Calu3 (cell line): Measurements from ENCODE around the gene RNF167. TPM values are rescaled to one million over a fixed set of nuclear protein-coding genes. Genes with fewer than 3 reads are reported as not detected.

Experiments
- BruUV-seq: library from RNA; stranded (reverse); fragments of 400-500 nt; replicated peaks from 2 replicates; lab custom pipeline; 2021; lab: Mats Ljungman, UMichigan
- CTCF ChIA-PET: fragments of 300-600 bp; sonication (Branson Sonifier 250); formaldehyde crosslinking; loops from one replicate; lab custom pipeline; 2022; ENCODE audit warnings: antibody characterized with exemption; lab: Charles Lee
- DNase-seq: peaks from one replicate; pipeline ENCODE4 v3.0.0; 2022
- H3K27ac Mint-ChIP-seq: one replicate; pipeline ENCODE4 v1.8.0; 2022; ENCODE audit warnings: mixed read lengths; ENCODE audit not compliant: unreplicated experiment
- H3K27me3 Mint-ChIP-seq: one replicate; pipeline ENCODE4 v1.8.0; 2022; ENCODE audit warnings: mixed read lengths; ENCODE audit not compliant: unreplicated experiment
- H3K36me3 Mint-ChIP-seq: one replicate; pipeline ENCODE4 v1.8.0; 2022; ENCODE audit warnings: mild to moderate bottlenecking, moderate library complexity, mixed read lengths; ENCODE audit not compliant: insufficient read depth, unreplicated experiment
- H3K4me1 Mint-ChIP-seq: one replicate; pipeline ENCODE4 v1.8.0; 2022; ENCODE audit warnings: mild to moderate bottlenecking, low read depth, mixed read lengths; ENCODE audit not compliant: unreplicated experiment
- H3K4me3 Mint-ChIP-seq: one replicate; pipeline ENCODE4 v1.8.0; 2022; ENCODE audit warnings: mild to moderate bottlenecking, low read depth, moderate library complexity, mixed read lengths; ENCODE audit not compliant: unreplicated experiment
- H3K9me3 Mint-ChIP-seq: one replicate; pipeline ENCODE4 v1.8.0; 2022; ENCODE audit warnings: low read depth, mixed read lengths; ENCODE audit not compliant: unreplicated experiment
- intact Hi-C: fragments of 100-400 bp; cut with micrococcal nuclease; formaldehyde crosslinking; loops from one replicate; pipeline ENCODE4 v1.10.0; 2022; ENCODE audit not compliant: unreplicated experiment
- total RNA-seq: library from RNA; stranded (reverse); gene quantifications from 2 replicates; pipeline ENCODE4 v1.2.3, GENCODE V29; 2022
- TF ChIP-seq, protein P1 (sequence below): fragments of 200-600 bp; IDR thresholded peaks from one replicate; pipeline ENCODE4 v1.8.0; 2022; ENCODE audit warnings: antibody characterized with exemption; ENCODE audit not compliant: unreplicated experiment

Gene RNF167
- total RNA-seq, 1 experiment from 2014 or later = 65.2 TPM

GRCh38 chr17:4941319-4941610, 1.2 kb downstream of the RNF167 start:
- intact Hi-C loops = no loop called here
- Mint-ChIP-seq H3K4me1 (peaks cover 31% of the 10 kb centered on the region), H3K27ac (peak overlapping the region; percentile 98), H3K27me3 (no peaks in the 10 kb centered on the region), H3K4me3 (peak overlapping the region; percentile 91), H3K9me3 (no peaks in the 10 kb centered on the region), H3K36me3 (peaks cover 68% of the 10 kb centered on the region)
- no peak for DNase-seq
- CTCF ChIA-PET = no interaction called here
- BruUV-seq = no TSS peak
- TF ChIP-seq, protein P1, sequence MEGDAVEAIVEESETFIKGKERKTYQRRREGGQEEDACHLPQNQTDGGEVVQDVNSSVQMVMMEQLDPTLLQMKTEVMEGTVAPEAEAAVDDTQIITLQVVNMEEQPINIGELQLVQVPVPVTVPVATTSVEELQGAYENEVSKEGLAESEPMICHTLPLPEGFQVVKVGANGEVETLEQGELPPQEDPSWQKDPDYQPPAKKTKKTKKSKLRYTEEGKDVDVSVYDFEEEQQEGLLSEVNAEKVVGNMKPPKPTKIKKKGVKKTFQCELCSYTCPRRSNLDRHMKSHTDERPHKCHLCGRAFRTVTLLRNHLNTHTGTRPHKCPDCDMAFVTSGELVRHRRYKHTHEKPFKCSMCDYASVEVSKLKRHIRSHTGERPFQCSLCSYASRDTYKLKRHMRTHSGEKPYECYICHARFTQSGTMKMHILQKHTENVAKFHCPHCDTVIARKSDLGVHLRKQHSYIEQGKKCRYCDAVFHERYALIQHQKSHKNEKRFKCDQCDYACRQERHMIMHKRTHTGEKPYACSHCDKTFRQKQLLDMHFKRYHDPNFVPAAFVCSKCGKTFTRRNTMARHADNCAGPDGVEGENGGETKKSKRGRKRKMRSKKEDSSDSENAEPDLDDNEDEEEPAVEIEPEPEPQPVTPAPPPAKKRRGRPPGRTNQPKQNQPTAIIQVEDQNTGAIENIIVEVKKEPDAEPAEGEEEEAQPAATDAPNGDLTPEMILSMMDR = no peak

DNA sequence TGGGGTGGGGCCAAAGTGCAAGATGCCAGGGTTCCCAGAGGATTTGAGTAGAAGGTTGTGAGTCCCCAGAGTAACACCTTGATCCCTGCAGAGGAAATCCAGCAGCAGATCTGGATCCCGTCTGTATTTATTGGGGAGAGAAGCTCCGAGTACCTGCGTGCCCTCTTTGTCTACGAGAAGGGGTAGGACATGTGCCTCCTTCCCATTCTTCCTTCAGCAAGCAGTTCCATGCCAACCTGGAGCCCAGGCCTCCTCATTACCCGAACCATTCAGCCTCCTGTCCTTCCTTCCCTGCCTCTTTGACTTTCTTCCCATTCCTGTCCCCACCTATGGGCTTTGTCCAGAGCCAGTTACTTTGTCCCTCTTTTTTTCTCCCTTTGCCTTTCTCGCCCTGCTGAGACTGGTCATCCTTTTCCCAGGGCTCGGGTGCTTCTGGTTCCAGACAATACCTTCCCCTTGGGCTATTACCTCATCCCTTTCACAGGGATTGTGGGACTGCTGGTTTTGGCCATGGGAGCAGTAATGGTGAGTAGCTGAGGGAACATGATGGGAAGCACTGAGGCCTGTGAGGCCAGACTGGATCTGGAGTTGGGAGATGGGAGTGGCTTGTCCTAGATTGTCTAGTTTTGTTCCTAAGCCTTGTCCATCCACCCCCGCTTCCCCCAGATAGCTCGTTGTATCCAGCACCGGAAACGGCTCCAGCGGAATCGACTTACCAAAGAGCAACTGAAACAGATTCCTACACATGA, 2.9 kb downstream of the RNF167 start:
- CTCF ChIA-PET = no interaction called here
- BruUV-seq = no TSS peak
- TF ChIP-seq, protein P1 = no peak
- Mint-ChIP-seq H3K27ac (peak overlapping the region; percentile 60), H3K4me1 (peaks cover 31% of the 10 kb centered on the region), H3K4me3 (no peak overlapping the region), H3K27me3 (no peaks in the 10 kb centered on the region), H3K36me3 (peaks cover 85% of the 10 kb centered on the region), H3K9me3 (no peaks in the 10 kb centered on the region)
- intact Hi-C loops = no loop called here
- DNase-seq = no peak

DNA sequence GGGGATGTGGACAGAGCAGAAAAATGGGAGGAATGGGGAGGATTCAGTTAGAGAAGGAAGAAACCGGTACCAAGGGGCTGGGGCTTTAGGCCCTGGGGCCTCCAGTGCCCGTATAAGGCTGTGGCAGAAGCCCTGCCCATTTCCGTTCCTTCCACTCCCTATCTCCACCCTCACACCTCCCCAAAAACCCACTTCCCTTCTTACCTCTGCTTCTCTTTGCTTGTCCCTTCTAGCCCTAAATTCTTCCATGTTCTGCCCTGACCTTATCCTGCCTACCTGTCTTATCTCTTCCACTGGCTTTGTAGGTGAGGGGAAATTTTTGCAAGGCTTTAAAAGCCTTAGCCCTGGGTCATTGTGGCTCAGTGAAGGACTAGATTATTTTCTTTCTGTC, 4.1 kb downstream of the RNF167 start:
- H3K27ac Mint-ChIP-seq = peak overlapping the region; percentile 11
- H3K9me3 Mint-ChIP-seq = no peaks in the 10 kb centered on the region
- H3K4me1 Mint-ChIP-seq = peaks cover 31% of the 10 kb centered on the region
- CTCF ChIA-PET = no interaction called here
- H3K27me3 Mint-ChIP-seq = no peaks in the 10 kb centered on the region
- TF ChIP-seq, protein P1 = no peak
- H3K4me3 Mint-ChIP-seq = no peak overlapping the region
- no TSS peak for BruUV-seq
- DNase-seq = no peak
- H3K36me3 Mint-ChIP-seq = peaks cover 93% of the 10 kb centered on the region
- intact Hi-C loops = no loop called here

- Mint-ChIP-seq H3K4me3 (peak overlapping the region; percentile 89), H3K4me1 (peaks cover 31% of the 10 kb centered on the region), H3K27ac (peak overlapping the region; percentile 84), H3K36me3 (peaks cover 88% of the 10 kb centered on the region), H3K27me3 (no peaks in the 10 kb centered on the region), H3K9me3 (no peaks in the 10 kb centered on the region)
- DNase-seq = no peak
- intact Hi-C loops = no loop called here
- TF ChIP-seq, protein P1 = no peak
- CTCF ChIA-PET = no interaction called here
- BruUV-seq = no TSS peak
Measured at GRCh38 chr17:4944554-4945175, 4.6 kb downstream of the RNF167 start.
